ENCODE results near the gene PRR20E. TPM values are rescaled to one million over a fixed set of nuclear protein-coding genes. Genes with fewer than 3 reads are reported as not detected.
"Not testable (repeated sequence)": the region's sequence is repeated elsewhere in the genome, so short reads cannot be mapped to it uniquely, and the experiment has no call there.

Gene PRR20E
- total and polyA plus RNA-seq, 12 donors, result not detected

DNA sequence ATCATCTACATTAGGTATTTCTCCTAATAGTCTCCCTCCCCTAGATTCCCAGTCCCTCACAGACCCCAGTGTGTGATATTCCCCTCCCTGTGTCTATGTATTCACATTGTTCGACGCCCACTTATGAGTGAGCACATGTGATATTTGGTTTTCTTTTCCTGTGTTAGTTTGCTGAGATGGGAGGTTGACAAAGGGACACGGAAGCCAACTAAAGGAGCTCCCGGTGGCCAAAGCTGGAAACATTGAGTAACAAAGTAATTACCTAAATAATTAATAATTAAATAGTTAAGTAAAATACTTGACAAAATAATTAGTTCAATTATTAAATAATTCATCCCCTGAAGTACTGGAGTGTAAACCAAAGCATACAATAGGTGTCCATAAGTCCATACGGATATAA is 28.0 kb upstream of the PRR20E start:
- Histone ChIP-seq H3K27ac (no peak overlapping the region), H3K9me3 (replicated peaks in 1 of 3) (no peaks in the 10 kb centered on the region), H3K36me3 (replicated peaks in 1 of 2) (no peaks in the 10 kb centered on the region), H3K27me3 (no peaks in the 10 kb centered on the region), H3K4me1 (replicated peaks in 1 of 2) (no peaks in the 10 kb centered on the region), H3K4me3 (no peak overlapping the region)
- intact Hi-C loops (cut with DNase I), result no loop called here
- peak in 1 of 7 donors; percentile 3 for DNase-seq
- no peak for TF ChIP-seq POLR2A (IDR thresholded peaks at IDR 0.05)
- TF ChIP-seq, protein P1, sequence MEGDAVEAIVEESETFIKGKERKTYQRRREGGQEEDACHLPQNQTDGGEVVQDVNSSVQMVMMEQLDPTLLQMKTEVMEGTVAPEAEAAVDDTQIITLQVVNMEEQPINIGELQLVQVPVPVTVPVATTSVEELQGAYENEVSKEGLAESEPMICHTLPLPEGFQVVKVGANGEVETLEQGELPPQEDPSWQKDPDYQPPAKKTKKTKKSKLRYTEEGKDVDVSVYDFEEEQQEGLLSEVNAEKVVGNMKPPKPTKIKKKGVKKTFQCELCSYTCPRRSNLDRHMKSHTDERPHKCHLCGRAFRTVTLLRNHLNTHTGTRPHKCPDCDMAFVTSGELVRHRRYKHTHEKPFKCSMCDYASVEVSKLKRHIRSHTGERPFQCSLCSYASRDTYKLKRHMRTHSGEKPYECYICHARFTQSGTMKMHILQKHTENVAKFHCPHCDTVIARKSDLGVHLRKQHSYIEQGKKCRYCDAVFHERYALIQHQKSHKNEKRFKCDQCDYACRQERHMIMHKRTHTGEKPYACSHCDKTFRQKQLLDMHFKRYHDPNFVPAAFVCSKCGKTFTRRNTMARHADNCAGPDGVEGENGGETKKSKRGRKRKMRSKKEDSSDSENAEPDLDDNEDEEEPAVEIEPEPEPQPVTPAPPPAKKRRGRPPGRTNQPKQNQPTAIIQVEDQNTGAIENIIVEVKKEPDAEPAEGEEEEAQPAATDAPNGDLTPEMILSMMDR (IDR thresholded peaks at IDR 0.05), result no peak
- WGBS, 4 donors, result 80 to 88% (median 85%) methylated on average over 5 of the region's 5 CpGs

DNA sequence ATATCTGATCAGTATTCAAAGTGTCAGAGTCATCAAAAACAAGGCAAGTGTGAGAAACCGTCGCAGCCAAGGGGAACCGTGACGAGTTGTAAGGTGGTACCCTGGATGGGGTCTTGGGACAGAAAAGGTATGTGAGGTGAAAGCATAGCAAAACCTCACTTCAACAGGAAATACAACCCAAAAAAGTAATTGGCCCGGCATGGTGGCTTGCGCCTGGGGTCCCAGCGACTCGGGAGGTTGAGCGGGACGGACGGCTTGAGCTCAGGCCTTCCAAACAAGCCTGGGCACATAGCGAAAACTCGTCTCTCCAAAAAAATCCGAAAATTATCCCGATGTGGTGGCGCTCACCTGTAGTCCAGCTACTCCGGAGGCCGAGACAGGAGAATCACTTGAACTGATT is 27.2 kb upstream of the PRR20E start:
- H3K27ac ChIP-seq; H3K4me1 ChIP-seq (replicated peaks in 1 of 2); H3K4me3 ChIP-seq; H3K9me3 ChIP-seq (replicated peaks in 1 of 3); intact Hi-C loops (cut with DNase I); H3K27me3 ChIP-seq; DNase-seq; H3K36me3 ChIP-seq (replicated peaks in 1 of 2): not testable (repeated sequence)
- 97 to 100% methylated on average over 2 to 7 of the region's 18 CpGs; no CpG with 5 or more reads in 2 of the 4 donors for WGBS, 4 donors

DNA sequence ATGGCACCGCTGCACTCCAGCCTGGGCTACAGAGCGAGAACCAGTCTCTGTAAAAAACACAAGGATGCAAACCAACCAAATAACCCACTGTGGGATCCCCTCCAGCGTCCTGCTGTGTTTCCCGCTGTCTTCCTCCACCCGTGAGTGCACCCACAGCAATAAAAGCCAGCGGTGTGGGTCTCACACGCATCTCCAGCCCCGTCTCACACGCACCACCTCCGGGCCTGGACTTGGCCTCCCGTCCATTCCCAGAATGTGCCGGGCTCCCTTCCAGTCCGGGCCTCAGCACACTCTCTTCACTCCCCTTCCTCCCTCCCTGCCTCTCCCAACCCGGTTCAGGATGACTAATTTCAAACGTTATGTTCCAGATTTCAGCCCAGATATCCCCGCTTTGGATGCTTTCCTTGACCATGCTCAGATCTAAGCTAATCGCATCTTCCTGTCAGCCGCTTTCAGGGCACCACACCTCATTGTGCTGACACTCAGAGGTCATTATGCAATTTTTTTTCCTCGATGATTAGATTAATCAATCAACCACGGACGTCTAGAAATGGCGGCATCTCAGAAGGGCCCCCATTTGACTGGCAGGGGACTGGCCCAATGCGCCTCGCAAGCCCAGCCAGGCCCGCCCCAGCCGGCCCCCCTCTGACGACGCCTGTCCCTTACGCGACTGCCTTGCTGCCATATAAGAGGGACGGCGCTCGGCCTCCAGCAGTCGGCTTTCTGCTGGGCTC is 26.6 kb upstream of the PRR20E start, which contains the start of gene PRR20A:
PRR20A (plus strand) TSS at position 684 of the 734 bp plus-strand sequence. CDS start 387 bp downstream, outside the sequence.
- DNase-seq; intact Hi-C loops (cut with DNase I): not testable (repeated sequence)
- WGBS, 4 donors, result 85 to 90% (median 88%) methylated on average over 10 to 12 of the region's 34 CpGs

DNA sequence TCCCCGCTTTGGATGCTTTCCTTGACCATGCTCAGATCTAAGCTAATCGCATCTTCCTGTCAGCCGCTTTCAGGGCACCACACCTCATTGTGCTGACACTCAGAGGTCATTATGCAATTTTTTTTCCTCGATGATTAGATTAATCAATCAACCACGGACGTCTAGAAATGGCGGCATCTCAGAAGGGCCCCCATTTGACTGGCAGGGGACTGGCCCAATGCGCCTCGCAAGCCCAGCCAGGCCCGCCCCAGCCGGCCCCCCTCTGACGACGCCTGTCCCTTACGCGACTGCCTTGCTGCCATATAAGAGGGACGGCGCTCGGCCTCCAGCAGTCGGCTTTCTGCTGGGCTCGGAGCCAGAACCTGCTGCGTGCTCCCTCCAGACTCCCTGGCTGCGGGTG is 19.8 kb upstream of the PRR20E start, which contains the start of gene PRR20B:
PRR20B (plus strand) TSS at position 301 of the 400 bp plus-strand sequence. CDS start 387 bp downstream, outside the sequence.
- DNase-seq; H3K4me1 ChIP-seq (replicated peaks in 1 of 2); H3K4me3 ChIP-seq; H3K27ac ChIP-seq; H3K9me3 ChIP-seq (replicated peaks in 1 of 3); H3K36me3 ChIP-seq (replicated peaks in 1 of 2); intact Hi-C loops (cut with DNase I); H3K27me3 ChIP-seq: not testable (repeated sequence)
- no CpG with 5 or more reads among the region's 22 CpGs for WGBS, 4 donors

More for the DNA sequence above, 26.6 kb upstream of the PRR20E start, which contains the start of gene PRR20A:
- not testable (repeated sequence) for H3K9me3 ChIP-seq (replicated peaks in 1 of 3); H3K27me3 ChIP-seq; H3K36me3 ChIP-seq (replicated peaks in 1 of 2); H3K27ac ChIP-seq; H3K4me1 ChIP-seq (replicated peaks in 1 of 2); H3K4me3 ChIP-seq

DNA sequence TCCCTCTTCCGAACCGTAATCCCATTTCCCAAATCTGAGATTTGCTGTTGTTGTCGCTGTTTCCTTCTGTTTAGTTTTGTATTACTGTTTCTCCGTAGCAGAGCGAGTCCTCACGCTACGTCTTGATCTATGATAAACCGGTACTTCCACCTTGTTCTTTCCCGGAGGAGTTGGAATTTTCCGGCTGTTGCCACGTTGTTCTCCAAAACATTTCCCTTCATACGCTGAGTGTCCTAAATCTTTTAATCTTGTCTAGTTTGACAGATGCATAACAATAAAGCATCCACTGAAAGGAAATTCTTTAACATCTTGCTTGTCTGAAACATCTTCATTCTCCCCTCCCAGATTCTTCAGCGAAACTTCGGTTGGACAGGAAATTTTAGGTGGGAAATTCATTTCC is 18.9 kb upstream of the PRR20E start:
- H3K27ac ChIP-seq; H3K9me3 ChIP-seq (replicated peaks in 1 of 3); H3K4me1 ChIP-seq (replicated peaks in 1 of 2); DNase-seq; H3K27me3 ChIP-seq; H3K4me3 ChIP-seq; H3K36me3 ChIP-seq (replicated peaks in 1 of 2); intact Hi-C loops (cut with DNase I): not testable (repeated sequence)
- 87 to 90% (median 89%) methylated on average over 6 to 9 of the region's 14 CpGs for WGBS, 4 donors

DNA sequence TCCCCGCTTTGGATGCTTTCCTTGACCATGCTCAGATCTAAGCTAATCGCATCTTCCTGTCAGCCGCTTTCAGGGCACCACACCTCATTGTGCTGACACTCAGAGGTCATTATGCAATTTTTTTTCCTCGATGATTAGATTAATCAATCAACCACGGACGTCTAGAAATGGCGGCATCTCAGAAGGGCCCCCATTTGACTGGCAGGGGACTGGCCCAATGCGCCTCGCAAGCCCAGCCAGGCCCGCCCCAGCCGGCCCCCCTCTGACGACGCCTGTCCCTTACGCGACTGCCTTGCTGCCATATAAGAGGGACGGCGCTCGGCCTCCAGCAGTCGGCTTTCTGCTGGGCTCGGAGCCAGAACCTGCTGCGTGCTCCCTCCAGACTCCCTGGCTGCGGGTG is 13.2 kb upstream of the PRR20E start, which contains the start of gene PRR20C:
PRR20C (plus strand) TSS at position 301 of the 400 bp plus-strand sequence. CDS start 387 bp downstream, outside the sequence.
- intact Hi-C loops (cut with DNase I), result not testable (repeated sequence)

DNA sequence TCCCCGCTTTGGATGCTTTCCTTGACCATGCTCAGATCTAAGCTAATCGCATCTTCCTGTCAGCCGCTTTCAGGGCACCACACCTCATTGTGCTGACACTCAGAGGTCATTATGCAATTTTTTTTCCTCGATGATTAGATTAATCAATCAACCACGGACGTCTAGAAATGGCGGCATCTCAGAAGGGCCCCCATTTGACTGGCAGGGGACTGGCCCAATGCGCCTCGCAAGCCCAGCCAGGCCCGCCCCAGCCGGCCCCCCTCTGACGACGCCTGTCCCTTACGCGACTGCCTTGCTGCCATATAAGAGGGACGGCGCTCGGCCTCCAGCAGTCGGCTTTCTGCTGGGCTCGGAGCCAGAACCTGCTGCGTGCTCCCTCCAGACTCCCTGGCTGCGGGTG is 6.7 kb upstream of the PRR20E start, which contains the start of gene PRR20D:
PRR20D (plus strand) TSS at position 301 of the 400 bp plus-strand sequence. CDS start 387 bp downstream, outside the sequence.
- H3K9me3 ChIP-seq (replicated peaks in 1 of 3); intact Hi-C loops (cut with DNase I); H3K27me3 ChIP-seq; H3K36me3 ChIP-seq (replicated peaks in 1 of 2); H3K4me3 ChIP-seq; H3K4me1 ChIP-seq (replicated peaks in 1 of 2); H3K27ac ChIP-seq; DNase-seq: not testable (repeated sequence)
- no CpG with 5 or more reads among the region's 22 CpGs for WGBS, 4 donors

More for the DNA sequence above, 13.2 kb upstream of the PRR20E start, which contains the start of gene PRR20C:
- H3K36me3 ChIP-seq (replicated peaks in 1 of 2); H3K4me3 ChIP-seq; H3K4me1 ChIP-seq (replicated peaks in 1 of 2); H3K27me3 ChIP-seq; H3K27ac ChIP-seq; H3K9me3 ChIP-seq (replicated peaks in 1 of 3); DNase-seq: not testable (repeated sequence)
- WGBS, 4 donors, result no CpG with 5 or more reads among the region's 22 CpGs
